CD4-positive, alpha-beta T cell treated with Interleukin-12 subunit alpha and Interleukin-12 subunit beta, for 1 hour (primary cell): ENCODE data around the gene AGPS.
"Not testable (repeated sequence)": the region's sequence is repeated elsewhere in the genome, so short reads cannot be mapped to it uniquely, and the experiment has no call there.

Experiments
- DNase-seq: peaks from one replicate; pipeline ENCODE4 v3.0.0-alpha.2; 2020

The AGPS gene

DNA sequence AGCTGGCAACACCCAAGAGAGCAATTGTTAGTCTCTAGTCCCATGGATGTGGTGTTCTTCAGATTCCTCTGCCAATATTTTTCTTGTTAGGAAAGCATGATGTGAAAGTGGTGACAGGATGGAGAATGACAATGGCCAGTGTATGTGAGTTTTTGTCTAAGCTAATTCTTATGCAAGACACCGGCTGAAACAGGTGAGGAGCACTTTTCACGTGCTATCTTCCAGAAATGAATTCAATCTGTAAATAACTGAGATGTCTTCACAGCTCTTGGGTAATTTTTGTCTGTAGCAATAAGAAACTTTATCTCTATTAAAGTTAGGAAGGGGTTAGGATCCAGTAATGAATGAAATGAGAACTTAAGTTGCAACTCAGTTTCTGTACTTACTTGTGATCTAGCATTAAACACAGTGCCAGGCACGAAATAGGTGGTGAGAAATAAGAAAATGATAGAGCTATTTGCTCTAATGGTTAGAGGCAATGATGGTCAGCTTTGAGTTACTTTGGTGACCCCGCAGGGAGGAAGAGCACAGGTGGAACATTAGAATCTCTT, 676 bp upstream of the AGPS start:
- no peak for DNase-seq

DNA sequence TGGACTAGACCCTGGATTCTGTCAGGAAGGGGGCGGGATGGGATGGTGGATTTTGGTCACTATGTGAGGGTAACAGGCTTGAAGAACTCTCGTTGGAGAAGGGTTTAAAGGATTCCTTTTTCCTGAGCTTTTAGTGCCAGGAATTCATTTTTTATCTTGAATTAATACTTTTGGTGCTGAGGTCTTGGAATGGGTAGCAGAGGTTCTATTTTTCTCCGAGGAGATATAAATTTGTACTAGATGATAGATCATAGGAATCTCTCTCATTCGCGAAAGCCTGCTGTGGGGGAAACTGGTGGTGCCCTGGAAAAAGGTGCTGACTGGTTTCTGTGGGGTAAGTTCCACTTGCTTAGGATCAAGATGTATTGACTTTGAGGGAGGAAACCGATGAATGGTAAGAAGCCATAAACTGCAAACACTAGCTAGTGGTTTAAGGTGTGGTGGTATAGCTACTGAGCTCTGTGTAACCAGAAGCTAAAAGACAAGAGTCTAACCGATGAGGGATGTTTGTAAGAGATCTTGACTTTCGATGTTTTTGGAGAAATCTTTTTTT, 706 bp downstream of the AGPS start:
- peak; percentile 9 for DNase-seq

DNA sequence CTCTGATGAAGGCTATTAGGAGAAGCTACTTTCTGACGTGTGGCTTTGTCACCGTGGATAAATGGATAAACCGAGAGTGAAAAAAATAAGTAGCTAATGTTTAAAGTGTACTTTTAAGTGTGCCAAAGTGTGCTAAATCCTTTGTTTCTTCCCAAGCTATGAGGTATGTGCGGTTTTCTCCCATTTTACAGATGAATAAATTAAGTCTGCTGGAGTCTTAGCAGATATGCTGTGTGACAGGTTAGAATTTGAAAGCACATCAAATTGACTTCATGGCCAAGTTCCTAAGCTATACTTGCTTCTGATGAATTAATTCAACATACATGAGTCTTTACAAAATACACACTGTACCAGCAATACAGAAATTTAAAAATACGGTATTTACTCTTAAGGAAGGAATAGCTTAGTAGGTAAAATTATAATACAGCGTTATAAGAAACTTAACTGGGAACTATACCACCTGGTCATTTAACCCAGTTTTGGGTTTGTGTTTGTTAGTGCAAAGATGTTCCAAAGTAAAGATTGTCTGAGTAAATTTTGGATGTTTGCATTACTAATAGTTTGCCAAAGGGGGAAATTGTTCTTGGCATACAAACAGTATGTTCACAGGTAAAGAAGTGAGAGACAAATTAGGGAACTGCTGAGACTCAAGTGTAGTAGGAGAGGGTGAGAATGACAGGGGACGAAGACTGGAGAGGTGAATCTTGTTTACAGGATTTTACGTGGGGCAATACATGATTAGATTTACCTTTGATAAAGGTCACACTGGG, 1.4 kb downstream of the AGPS start:
- no peak for DNase-seq

DNA sequence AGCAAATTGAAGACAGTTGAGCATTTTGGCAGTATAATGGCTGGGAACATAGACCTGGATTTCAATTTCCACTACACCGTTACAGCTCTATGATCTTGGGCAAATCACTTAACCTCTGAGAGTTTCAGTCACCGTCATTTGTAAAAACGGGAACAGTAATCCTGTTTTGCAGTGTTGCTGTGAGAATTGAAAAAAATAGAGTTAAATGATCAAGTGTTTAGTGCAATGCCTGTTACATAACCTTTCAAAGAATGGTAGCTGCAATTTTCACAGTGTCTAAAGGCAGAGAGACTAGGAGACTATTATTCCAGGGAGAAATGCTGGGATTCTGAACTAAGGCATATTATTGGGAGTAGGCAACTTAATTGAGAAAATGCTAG, 2.0 kb downstream of the AGPS start:
- DNase-seq = no peak

DNA sequence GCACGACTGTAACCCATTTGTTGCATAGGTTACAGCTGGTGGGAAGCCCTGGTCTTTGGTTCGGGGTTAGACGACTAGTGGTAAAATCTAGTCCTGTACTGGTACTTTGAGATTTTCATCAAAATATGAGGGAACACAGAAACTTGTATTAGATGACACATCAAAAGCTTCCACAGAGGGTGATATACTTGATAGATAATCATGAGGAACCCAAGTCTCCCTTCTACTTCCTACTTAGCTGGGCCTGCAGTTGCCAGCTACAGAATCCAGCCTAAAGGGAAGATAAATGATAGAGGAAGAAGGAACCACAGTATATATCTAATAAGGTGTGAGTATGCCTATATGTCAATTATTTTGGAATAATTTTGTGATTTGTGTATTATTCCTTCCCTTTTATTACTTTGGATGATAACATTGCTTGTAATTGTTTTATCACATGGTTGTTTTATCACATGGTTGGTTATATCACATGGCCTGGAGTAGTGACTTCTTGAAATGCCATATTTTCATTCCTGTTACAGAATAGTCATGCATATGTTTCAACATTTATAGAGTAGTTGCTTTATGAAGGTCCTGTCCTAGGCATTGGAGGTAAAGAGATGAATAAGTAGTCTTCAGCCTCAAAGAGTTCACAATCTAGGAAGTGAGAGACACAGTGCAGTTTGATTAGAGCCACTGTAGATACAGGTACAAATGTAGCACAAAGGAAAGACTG, 2.9 kb downstream of the AGPS start:
- DNase-seq = no peak

DNA sequence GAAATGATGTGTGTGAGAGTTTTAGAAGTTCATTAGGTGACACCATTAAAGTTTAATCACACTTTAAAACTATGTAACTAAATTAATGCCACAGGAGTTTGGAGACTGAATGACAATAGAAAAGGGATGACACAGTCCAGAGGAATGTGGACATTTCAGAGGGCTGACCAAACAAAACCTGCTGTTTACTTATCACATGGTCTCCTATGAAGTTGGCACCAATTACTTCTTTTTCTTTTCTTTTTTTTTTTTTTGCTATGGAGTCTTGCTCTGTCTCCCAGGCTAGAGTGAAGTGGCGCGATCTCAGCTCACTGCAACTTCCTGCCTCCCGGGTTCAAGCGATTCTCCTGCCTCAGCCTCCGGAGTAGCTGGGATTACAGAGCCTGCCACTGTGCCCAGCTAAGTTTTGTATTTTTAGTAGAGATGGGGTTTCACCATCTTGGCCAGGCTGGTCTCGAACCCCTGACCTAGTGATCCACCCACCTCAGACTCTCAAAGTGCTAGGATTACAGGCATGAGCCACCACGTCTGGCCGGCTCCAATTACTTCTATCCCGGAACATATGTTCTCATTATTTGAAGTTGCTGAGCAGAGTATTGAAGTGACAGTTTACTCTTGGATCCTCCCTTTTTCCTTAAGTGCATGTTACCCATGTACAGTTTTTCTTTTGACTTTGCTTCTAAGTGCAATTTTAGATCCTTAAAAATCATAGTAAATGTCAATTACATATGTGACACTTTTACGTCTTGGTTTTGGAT, 4.3 kb downstream of the AGPS start:
- no peak for DNase-seq

DNA sequence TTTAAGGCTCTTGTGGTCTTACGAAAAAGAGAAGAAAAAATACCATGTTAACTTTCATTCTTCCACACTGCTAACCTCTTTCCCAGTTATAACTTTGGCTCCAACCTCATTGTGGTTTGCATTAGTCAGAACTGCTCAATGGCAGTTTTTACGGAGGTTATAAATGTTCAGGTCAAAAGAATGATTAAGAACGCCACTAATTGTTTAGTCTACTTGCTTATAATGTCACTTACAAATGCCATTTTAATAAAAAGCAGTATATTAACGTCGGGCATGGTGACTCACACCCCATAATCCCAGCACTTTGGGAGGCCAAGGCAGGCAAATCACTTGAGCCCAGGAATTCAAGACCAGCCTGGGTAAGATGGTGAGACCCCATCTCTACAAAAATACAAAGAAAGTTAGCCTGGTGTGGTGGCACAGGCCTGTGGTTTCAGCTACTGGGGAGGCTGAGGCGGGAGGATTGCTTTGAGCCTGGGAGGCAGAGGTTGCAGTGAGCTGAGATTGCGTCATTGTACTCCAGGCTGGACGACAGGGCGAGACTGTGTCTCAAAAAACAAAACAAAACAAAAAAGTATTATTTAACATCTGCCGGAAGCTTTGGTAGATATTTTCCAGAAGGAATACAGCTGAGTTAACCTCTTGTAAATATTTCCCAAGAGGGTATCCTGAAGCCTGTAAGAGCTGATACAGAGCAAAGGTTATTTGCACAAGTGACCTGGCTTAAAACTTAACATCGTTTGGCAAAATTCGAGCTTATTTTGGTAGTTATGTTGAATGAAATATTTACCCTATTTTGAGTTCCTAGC, 5.1 kb downstream of the AGPS start:
- DNase-seq = no peak

DNA sequence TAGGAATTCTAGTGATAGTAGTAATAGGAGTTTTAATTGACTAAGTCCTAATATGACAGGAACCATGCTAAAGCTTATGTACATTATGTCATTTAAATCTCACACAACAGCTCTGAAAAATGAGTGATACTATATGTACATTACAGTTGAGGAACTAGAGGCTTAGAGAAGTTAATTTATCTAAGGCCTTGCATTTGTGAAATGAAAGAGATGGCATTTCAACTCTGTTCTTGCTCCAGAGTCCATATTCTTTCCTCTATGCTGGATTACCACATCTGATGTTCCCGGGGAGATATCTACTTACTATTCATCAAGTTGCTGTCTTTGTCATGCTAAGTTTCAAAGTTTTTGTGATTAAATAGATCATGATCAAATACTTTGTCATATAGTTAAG, 5.7 kb downstream of the AGPS start:
- no peak for DNase-seq

DNA sequence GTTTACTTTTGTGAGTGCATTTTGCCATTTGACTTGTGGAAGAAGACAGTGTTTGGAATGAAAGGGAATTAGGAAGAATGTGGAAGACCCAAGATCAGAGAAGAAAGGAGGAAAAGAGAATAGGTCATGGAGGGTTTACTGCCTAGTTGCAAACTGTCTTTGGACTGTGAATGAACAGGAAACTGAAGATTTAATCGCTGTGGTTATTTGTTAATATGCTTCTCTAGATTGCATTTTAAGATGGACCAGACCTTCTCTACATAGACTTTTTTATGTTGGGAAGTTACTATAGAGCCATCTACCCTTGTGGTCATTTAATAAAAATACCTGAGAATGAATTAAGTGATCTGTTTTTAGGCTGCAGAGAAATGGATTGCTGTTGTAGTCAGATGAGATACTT, 6.2 kb downstream of the AGPS start:
- no peak for DNase-seq

DNA sequence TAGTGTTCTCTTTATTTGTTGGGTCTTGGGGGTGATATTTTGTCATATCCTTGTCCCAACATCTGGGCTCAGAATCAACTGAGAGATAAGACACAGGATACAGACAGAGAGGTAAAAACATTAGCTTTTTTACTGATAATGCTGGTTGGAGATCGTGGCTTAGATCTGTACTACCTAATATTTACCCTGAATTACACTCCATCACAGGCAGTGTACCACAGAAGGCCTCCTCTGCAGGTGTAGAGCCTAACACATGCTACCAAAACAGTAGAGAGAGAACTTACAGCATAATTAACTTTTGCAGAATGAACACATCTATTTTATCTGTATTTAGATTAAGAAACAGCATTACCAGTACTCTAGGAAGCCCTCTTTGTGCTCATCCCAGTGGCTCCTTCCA, 6.8 kb downstream of the AGPS start:
- no peak for DNase-seq

DNA sequence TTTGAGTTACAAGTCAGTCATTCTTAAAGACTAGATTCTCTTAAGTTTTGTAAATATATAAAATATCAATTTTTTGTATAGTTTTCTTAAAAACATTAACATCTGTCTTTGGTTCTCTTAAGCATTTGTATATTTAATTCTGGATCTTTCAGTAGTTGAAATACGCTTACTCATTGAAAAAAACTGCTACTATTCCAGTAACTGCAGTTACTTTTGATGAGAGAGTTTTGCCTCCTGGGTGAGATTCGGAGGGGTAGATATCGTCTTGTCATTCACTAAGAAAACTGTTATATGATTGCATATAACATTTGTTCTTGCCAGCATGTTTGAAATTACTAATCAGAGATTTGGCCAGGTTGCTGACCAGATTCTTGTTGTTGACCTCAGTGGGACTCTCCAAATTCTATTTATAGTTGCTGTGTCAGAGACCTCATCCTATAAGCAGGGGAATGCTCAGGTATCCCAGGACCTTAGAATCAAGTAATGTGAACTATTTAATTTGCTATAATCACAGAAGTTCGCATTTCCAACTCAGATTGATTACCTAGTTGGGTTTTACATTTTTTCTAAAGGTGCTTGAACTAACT, 7.9 kb downstream of the AGPS start:
- DNase-seq = no peak

DNA sequence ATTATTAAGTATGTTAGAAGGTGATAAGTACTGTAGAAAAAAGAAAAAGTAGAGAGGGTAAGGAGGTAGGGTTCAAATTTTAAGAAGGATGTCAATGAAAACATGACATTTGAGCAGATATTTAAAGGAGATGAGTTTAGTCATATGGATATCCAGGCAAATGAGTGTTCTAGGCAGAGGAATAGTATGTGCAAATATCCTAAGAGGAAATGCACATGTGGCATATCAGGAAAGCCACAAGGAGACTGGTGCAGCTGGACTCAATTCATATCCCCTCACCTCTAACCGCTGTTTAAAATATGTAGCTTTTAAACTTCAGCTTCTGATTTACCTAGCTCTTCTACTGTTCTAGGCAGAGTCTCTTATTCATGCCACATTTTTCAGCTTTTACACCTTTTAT, 9.5 kb downstream of the AGPS start:
- DNase-seq = no peak

DNA sequence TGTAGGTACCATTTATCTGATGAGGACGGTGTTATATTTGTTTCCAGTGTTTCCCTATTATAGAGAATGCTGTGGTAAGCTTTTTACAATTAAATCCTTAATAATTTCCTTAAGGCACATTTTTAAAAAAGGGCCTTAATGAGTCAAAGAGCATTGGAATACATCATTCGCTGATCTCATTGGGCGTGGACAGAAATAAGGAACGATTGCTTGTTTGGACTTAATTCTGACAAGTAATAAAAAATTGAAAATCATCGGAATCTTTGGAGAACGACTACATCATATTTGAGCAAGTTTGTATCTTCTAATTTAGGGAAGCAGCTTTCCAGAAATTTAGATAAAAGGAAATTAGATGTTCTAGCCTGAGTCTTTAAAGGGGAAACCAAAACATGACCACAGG, 11.3 kb downstream of the AGPS start:
- DNase-seq = no peak

DNA sequence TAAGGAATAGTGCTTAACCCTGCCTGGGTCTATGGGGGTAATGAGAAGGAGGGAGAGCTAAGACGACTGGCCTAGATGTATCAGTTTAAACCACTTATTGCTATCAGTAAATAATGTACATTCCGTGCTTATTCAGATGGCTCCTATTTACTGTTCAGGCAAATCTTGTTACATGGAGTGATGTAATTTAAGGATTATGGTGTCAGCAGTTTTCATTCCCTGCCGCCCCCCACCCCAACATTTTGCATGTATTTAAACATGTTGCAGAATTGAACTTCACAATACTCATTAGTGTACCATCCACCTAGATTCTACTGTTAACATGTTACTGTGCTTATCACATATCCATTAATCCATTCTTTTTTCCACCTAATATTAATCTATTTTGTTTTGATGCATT, 11.7 kb downstream of the AGPS start:
- no peak for DNase-seq

DNA sequence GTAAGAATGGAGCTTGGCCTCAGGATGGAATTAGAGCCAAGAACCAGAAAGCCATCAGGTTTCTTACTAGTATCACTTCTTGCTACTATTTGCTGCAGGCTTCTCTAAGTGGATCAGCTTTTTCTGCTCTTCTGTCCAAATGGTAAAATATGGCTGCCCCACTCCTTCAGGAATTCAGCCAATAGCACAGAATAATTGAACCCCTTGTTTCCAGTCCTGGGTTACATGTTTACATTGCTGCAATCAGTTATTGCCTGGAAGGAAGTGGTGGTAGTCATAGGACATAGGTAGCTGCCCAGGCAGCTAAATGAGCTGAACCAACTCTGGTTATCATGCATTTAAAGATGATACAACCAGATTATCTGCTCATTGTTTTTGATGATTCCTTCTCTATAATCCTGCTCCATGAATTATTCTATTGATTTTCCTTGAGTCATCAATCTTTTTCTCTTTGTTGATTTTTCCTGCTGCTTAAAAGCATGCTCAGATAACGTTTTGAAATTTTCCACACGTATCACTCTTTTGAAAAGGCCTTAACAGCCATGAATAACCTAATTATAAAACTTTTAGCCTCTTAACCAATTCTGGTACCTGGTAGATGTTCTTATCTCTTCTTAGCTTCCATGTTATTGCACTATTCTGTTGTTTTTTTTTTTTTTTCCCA, 12.6 kb downstream of the AGPS start:
- DNase-seq = no peak

DNA sequence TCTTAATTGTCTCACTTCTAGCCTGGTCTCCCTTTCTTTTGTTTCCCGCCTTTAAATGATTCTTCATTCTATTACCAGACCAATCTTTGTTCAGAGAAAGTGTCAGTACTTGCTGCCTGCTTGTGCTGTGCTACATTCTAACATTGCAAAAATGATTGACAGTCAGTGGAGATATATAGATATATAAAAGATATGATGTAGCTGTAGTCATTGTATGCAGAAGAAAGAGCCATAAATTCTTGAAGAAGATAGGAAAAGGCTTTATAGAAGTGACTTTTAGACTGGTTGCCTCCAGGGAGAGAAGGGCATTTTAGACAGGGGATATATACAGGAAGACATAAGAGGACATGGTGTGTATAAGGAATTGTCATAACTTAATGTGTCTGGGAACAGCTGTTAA, 13.6 kb downstream of the AGPS start:
- no peak for DNase-seq

DNA sequence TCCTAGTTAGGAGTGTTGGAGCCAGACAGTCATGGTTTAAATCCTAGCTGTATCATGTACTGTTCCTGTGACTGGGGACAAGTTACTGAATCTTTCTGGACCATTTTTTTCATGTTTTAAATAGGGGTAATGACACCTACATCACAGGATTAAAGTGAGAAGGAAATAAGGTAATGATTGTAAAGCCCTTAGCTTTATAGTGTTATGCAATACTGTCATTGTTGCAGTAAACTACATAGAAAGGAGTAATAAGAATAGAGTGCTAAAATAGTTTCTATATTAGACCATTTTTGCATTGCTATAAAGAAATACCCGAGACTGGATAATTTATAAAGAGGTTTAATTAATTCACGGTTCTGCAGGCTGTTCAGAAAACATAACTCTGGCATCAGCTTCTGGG, 14.5 kb downstream of the AGPS start:
- no peak for DNase-seq

DNA sequence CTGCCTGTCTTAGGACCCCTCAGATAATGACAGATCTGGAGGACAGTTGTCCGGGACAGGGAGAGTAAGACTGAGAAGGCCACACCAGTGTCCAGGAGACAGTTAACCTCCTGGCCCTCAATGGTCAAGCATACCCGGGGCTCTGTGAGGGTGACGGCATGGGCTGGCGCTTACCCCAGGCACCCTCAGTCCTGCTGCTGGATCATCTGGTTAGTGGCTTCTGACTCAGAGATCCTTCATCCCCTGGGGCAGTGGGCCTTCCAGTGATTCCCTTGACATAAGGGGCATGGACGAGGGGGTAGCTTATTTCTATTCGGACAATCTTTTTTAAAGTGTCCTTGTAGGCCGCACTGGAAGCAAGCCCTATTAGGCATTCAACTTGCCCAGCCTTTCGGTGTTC, 18.1 kb downstream of the AGPS start:
- not testable (repeated sequence) for DNase-seq

DNA sequence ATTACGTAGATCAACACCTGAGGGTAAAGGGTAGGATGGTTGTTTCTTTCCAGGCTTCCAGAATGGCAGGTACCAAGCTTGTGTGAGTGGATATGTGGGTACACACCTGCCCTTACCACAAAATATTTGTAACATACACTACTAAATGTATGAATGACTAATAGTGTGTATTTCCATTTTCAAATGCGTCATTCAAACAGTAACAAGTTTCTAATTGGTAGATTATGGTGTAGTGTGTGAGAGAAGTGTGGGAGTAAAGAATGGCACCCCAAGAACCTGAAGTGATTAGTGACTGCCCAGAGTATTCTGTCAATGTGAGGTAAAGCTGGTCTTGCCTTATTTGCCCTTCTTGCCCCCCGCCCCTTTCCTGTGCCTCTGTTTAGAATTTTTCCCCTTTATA, 21.1 kb downstream of the AGPS start:
- DNase-seq = no peak

DNA sequence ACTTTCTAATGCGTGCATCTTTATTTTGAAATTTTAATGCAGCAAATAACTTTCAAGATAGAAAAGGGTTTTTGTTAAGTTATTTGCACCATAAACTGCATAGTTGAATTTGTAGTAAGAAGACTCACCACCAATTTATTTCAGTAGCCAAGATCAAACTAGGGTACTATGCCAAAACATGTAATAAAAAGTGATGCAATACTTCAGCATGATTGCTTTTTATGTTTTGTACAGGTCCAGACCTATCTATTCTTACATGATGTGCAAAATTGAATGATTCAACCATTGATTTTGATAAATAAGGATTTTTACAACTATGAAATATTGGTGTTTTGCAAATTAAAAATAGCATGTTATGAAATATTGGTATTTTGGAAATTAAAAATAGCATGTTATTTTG, 26.7 kb downstream of the AGPS start:
- no peak for DNase-seq

DNA sequence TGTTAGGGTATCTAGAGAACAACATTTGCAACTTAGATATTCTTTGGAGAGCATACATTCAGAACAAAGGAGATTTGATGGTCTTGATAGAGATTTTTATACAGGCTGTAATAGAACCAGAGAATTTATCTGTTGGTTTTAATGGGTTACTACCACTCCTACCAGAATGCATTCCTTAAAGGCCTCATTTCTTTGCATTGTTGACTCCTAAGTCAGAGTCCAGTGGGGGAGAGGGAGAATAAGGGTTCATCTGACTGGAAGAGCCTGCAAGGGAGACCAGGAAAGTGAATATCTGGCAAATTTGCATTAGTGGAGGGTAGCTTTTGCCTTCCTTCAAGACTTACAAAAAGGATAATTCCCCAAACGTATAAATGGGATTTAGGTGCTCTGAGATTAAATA, 29.7 kb downstream of the AGPS start:
- DNase-seq = no peak

DNA sequence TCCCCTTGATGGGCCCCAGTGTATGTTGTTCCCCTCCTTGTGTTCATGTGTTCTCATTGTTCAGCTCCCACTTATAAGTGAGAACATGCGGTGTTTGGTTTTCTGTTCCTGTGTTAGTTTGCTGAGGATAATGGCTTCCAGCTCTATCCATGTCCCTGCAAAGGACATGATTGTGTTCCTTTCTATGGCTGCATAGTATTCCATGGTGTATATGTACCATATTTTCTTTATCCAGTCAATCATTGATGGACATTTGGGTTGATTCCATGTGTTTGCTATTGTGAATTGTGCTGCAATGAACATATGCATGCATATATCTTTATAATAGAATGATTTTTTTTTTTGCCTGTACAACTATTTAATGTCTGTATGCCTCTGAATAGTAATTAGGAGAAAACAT, 31.5 kb downstream of the AGPS start:
- not testable (repeated sequence) for DNase-seq
